SKM-1 (cell line): ENCODE measurements around the gene AP5Z1.

ENCODE experiments used
- DNase-seq: peaks from one replicate; lab custom pipeline; 2025; ENCODE audit not compliant: unreplicated experiment; lab: John Stamatoyannopoulos, UW

AP5Z1 gene

DNA sequence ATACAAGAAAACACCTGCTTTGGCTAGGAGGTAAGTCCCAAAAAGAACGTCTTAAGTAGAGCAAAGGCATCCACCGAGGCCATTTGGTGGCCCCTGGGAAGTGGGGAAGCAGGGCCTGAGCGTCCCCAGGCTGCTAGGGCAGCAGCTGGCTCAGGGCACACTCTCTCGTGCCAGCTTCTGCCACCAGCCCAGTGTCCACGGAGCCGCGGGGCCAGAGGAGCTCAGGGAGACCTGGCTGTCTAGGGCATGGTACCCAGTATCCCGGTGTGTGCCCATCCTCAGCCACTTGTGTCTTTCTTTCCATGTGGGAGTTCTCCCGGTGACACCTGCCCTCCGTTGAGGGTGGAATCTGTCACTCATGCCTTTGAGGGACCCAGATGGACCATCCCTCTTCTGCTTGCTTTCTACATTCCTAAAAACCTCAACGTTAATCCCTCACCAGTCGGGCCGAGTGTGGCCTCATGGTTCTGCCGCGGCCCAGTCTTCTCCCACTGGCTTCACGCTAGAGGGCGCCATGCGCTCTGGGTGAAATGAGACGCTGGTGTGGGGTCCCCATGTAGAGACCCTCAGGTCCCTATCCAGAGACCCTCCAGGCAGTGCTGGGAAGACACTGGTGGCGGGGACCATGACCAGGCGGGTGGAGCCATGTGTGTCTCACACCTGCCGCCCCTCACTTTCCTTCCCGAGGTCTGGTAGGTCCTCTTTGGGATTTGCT lies 9.5 kb upstream of the AP5Z1 start:
- DNase-seq = no peak

- DNase-seq = no peak
Observed at GRCh38 chr7:4766666-4767519, 8.5 kb upstream of the AP5Z1 start.

DNA sequence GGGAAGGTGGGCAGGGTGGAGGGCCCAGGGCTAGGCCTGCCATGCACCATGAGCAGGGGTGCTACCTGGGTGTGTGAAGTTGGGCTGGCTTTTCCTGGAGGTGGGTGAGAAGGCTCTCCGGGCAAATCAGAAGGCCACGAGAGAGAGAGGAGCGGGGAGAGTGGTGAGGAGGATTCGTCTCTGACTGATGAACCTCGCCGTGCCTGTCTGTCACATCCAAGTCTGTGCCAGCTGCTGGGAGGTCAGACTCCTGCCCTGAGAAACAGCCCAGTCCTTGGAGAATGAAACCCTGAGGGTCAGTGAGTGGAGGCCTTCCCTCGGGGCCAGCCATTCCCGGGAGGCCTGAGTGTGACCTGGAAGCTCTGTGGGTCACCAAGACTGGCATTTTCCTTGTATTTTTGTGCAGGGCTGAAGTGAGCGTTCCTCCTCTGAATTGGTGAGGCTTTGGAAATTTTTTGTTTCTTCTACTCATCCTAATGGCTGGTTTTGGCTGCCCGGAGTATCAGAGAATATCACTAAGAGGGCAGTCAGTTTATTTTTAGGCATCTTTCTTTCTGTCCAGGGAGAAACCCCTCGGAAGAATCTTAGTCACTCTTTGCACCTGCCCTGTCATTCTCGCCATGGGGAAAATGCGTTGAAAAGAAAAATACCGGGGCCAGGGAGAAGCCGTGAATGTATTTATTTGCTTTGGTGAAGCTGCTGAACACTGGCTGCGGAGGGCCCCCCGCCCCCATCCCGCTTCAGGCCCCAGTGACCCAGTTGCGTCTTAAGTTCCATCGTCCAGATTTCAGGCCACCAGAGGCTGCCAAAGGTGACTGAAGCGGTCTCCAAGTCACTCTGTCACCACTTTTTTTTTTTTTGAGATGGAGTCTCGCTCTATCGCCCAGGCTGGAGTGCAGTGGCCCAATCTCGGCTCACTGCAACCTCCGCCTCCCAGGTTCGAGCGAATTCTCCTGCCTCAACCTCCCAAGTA lies 6.5 kb upstream of the AP5Z1 start:
- no peak for DNase-seq

GRCh38 chr7:4769761-4770160 lies 5.7 kb upstream of the AP5Z1 start:
- no peak for DNase-seq

DNA sequence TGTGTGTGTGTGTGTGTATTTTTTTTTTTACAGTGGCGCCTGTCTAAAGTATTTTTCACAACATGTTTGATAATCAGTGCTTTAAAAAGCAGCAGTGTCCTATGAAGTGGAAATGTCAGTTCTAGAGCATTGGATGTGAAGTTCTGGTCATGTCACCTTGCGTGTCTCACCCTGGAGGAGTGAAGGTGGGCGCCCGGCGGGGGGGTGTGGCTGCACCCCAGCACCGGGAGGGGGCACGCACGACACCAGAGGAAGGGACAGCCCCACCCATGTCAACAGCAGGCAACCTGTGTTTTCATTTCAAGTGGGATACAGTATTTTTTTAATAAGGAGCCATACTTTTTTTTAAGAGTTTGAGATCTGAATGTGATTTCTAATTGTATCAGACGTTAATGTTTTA lies 4.5 kb upstream of the AP5Z1 start:
- DNase-seq = no peak

GRCh38 chr7:4771737-4772136 lies 3.7 kb upstream of the AP5Z1 start:
- no peak for DNase-seq

GRCh38 chr7:4772306-4772705 lies 3.1 kb upstream of the AP5Z1 start:
- no peak for DNase-seq

- DNase-seq = no peak
Observed at GRCh38 chr7:4774007-4774406, 1.4 kb upstream of the AP5Z1 start.

DNA sequence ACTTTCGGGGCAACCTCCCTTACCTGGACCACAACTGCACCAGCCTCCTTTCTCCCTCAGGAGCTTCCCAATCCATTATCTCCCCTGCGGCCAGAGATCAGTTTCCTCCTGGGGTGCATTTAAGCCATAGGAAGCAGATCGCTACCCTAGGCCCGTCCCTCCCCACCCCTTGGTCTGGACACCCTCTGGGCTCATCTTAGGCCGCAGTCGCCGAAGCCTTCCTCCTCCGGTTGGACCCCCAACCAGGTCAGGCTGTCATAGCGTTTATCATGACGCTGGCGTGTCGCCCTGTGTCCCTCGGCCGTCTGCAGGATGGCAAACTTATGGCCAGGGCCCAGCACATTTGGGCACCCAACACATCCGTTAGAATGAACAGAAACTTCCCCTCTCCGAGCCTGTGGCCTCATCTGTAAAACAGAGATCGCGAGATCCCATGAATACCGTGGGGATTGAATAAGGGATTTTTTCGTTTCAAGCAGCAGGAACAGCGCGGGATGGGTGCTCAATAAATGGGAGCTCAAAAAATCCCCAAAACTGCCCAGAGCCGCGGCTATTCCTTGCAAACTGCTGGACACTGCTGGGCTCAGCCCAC lies 669 bp upstream of the AP5Z1 start:
- DNase-seq = peak; percentile 39

DNA sequence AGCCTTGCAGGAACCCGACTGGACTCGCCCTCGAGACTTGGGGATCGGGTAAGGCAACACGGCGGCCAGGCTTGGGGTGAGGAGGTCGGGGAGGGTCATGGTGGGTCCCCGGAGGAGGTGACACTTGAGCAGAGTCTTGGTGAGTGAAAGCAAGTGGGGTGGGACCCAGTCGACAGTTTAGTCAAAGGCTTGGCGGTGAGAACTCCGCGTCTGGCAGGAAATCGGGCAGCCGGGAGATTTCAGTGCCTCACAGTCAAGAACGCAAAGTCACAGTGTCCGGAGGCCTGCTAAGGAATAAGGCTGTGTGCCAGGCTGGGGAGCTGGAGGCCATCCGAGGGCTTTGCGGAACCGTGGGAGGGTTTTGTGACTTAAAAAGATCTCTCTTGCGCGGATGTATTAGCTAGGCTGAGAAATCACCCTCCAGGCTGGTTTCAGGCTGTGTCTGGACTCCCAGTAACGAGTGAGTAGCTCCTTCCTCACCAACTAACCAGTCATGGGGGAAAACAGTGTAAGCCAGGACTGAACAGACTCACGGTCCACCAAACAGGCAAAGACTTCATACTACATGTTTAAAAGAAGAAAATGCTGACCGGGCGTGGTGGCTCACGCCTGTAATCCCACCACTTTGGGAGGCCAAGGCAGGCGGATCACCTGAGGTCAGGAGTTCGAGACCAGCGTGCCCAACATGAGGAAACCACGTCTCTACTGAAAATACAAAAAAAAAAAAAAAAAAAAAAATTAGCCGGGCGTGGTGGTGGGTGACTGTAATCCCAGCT lies 613 bp downstream of the AP5Z1 start:
- no peak for DNase-seq

DNA sequence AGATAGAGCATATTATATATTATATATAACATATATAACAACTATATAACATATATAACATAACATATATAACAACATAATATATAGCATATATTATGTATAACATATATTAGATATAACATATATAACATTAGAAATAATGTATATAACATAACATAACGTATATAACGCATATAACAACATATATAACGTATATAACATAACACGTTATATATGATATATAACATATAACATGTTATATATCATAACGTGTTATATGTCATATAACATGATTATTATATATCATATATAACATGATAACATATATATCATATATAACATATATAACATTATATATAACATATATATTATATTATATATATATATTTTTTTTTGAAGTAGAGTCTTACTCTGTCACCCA lies 3.7 kb downstream of the AP5Z1 start:
- no peak for DNase-seq

DNA sequence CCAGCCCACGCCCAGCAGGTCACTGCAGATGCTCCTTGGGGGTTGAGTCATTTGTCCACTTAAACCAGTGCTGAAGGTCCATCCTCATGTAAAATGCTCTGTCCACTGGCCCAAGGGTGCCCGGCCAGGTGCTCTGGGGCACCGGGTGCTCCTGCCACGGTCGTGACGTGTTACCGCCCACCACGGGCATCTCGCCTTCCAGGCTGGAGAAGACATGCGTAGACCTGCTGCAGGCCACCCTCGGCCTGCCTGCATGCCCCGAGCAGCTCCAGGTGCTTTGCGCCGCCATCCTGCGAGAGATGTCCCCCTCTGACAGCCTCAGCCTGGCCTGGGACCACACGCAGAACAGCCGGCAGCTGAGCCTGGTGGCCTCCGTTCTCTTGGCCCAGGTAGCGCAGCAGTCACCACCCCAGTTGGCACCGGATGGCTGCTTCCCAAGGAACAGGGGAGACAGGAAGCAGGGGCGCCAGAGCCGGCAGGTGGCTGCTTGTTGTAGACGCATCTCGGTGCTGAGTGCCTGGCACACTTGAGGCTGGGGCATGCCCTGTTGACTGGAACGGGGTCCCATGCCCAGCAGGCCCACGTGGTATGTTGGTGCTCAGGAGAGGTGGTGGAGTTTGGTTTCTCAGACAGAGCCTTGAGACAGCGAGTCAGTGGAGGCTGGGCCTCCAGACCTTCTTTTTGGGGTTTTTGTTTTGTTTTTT lies 6.1 kb downstream of the AP5Z1 start:
- no peak for DNase-seq

- DNase-seq = no peak
Observed at GRCh38 chr7:4782333-4783291, 7.2 kb downstream of the AP5Z1 start.

GRCh38 chr7:4783292-4783652 lies 7.8 kb downstream of the AP5Z1 start:
- no peak for DNase-seq

DNA sequence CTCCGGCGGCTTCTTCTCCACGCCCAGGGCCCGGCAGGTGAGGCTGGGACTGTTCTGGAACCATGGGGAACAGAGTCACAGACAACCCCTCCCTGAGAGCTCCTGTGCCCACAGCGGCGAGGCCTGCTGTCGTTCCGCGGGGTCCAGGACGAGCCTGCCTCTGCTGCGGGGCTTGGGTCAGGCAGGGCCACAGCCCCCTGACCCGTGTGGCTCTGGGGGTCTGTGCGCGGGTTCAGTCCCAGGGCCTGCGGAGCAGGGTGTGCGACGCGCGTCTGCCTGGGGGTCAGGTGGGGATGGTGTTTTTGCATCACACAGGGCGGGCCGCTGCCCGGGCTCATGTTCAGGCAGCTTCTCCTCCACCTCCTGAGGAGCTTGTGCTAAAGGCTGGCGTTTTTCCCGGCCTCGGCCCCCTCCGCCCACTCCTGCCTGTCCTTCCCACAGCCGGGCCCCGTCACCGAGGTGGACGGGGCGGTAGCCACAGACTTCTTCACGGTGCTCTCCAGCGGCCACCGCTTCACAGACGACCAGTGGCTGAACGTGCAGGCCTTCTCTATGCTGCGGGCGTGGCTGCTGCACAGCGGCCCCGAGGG lies 8.4 kb downstream of the AP5Z1 start:
- DNase-seq = no peak

- no peak for DNase-seq
Observed at GRCh38 chr7:4784799-4785198, 9.4 kb downstream of the AP5Z1 start.

DNA sequence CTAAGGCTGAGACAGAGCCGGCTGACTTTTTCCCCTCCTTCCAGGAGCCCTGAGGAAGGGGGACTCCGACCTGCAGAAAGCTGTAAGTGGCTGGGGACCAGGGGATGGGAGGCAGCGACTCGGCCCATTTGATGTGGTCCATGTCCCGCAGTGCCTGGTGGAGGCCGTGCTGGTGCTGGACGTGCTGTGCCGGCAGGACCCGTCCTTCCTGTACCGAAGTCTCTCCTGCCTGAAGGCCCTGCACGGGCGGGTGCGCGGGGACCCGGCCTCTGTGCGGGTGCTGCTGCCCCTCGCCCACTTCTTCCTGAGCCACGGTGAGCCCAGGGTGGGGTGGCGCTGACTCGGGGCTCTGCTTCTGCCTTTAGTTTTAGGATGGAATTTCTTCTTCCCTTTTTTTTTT lies 9.9 kb downstream of the AP5Z1 start:
- DNase-seq = no peak

DNA sequence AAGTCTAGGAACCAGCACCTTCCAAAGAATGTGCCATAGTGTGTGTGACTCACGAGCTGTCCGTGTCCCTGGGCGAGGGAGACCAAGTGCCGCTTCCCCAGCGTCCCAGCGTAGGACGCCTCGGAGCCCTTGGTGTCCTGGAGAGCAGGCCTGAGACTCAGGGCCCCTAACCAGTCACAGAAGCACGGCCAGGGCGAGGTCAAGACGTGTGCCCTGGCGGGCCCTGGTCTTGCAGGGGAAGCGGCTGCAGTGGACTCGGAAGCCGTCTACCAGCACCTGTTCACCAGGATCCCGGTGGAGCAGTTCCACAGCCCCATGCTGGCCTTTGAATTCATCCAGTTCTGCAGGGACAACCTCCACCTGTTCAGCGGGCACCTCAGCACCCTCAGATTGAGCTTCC lies 10.6 kb downstream of the AP5Z1 start:
- DNase-seq = no peak
